HG03342 (cell line): Measurements from ENCODE around the gene HPGDS.

Experiments
- ATAC-seq: cut with Tn5 transposase; IDR thresholded peaks from one replicate; pipeline ENCODE4 v1.9.1; 2021; ENCODE audit warnings: mild to moderate bottlenecking, moderate library complexity; ENCODE audit not compliant: unreplicated experiment

HPGDS gene

GRCh38 chr4:94262163-94263016, 80.2 kb downstream of the HPGDS start:
- no peak for ATAC-seq

GRCh38 chr4:94256828-94257227, 85.8 kb downstream of the HPGDS start:
- ATAC-seq: no peak

GRCh38 chr4:94256144-94256783, 86.4 kb downstream of the HPGDS start:
- peak; percentile 48 for ATAC-seq

GRCh38 chr4:94253036-94253435, 89.6 kb downstream of the HPGDS start:
- ATAC-seq: no peak

- no peak for ATAC-seq
Measured at GRCh38 chr4:94251094-94251493, 91.5 kb downstream of the HPGDS start.
